Measurements from ENCODE around the gene SIVA1. TPM values are rescaled to one million over a fixed set of nuclear protein-coding genes. Genes with fewer than 3 reads are reported as not detected.

The SIVA1 gene
- total RNA-seq, 6 experiments from 2014 or later: 38.1 to 252 (median 50.6) TPM

- 63% methylated on average over 11 of the region's 16 CpGs for WGBS (ENCODE audit: insufficient coverage, low coverage, low lambda C conversion rate, missing lambda C conversion rate)
- TF ChIP-seq POLR2A (IDR thresholded peaks at IDR 0.05) (no peak), CTCF (IDR thresholded peaks at IDR 0.05) (peak in 1 of 4 donors; percentile 13)
- intact Hi-C loops (cut with DNase I): no loop called here
- peak overlapping the region in 2 of 3 donors; percentile 64 to 67 for H3K27ac ChIP-seq
- peak overlapping the region in 1 of 3 donors; percentile 69 for H3K4me3 ChIP-seq
- peaks cover 0 to 3% (median 0%) of the 10 kb centered on the region in 4 donors for H3K36me3 ChIP-seq
- peaks cover 0 to 69% (median 36%) of the 10 kb centered on the region in 4 donors for H3K4me1 ChIP-seq
- ATAC-seq (no peak), DNase-seq (no peak)
- no peaks in the 10 kb centered on the region for H3K9me3 ChIP-seq
- no peaks in the 10 kb centered on the region for H3K27me3 ChIP-seq
Observed at GRCh38 chr14:104792945-104793702, 40.2 kb downstream of the SIVA1 start.

GRCh38 chr14:104793703-104793959, 40.7 kb downstream of the SIVA1 start:
- intact Hi-C loops (cut with DNase I): no loop called here
- ATAC-seq (no peak), DNase-seq (no peak)
- Histone ChIP-seq H3K36me3 (peaks cover 0 to 3% (median 0%) of the 10 kb centered on the region in 4 donors), H3K9me3 (no peaks in the 10 kb centered on the region), H3K27ac (peak overlapping the region in 2 of 3 donors; percentile 53 to 68), H3K4me1 (peaks cover 0 to 64% (median 33%) of the 10 kb centered on the region in 4 donors), H3K4me3 (peak overlapping the region; percentile 69 to 88 (median 82)), H3K27me3 (no peaks in the 10 kb centered on the region)
- 50% methylated on average over 1 of the region's 2 CpGs for WGBS (ENCODE audit: insufficient coverage, low coverage, low lambda C conversion rate, missing lambda C conversion rate)
- TF ChIP-seq CTCF (IDR thresholded peaks at IDR 0.05) (no peak), POLR2A (IDR thresholded peaks at IDR 0.05) (no peak)

- Histone ChIP-seq H3K4me1 (peaks cover 0 to 60% (median 31%) of the 10 kb centered on the region in 4 donors), H3K9me3 (no peaks in the 10 kb centered on the region), H3K27me3 (no peaks in the 10 kb centered on the region), H3K27ac (peak overlapping the region in 2 of 3 donors; percentile 53 to 68), H3K36me3 (peaks cover 0 to 3% (median 0%) of the 10 kb centered on the region in 4 donors), H3K4me3 (peak overlapping the region; percentile 69 to 88 (median 82))
- TF ChIP-seq CTCF (IDR thresholded peaks at IDR 0.05): no peak
- TF ChIP-seq POLR2A (IDR thresholded peaks at IDR 0.05): no peak
- intact Hi-C loops (cut with DNase I): no loop called here
- DNase-seq: peak in 2 of 3 donors; percentile 70 to 73
- WGBS (ENCODE audit: insufficient coverage, low coverage, low lambda C conversion rate, missing lambda C conversion rate): 3% methylated on average over 7 of the region's 15 CpGs
- peak in 3 of 4 donors; percentile 3 to 40 (median 31) for ATAC-seq
Observed at GRCh38 chr14:104794099-104794498, 41.2 kb downstream of the SIVA1 start.

GRCh38 chr14:104794631-104794992, 41.7 kb downstream of the SIVA1 start:
- ATAC-seq (peak in 3 of 4 donors; percentile 8 to 25 (median 13)), DNase-seq (peak in 1 of 3 donors; percentile 74)
- 0% methylated on average over 8 of the region's 16 CpGs for WGBS (ENCODE audit: insufficient coverage, low coverage, low lambda C conversion rate, missing lambda C conversion rate)

More at GRCh38 chr14:104794631-104794992, 41.7 kb downstream of the SIVA1 start:
- TF ChIP-seq POLR2A (IDR thresholded peaks at IDR 0.05): no peak
- TF ChIP-seq CTCF (IDR thresholded peaks at IDR 0.05): no peak
- Histone ChIP-seq H3K36me3 (peaks cover 0 to 3% (median 0%) of the 10 kb centered on the region in 4 donors), H3K4me3 (peak overlapping the region; percentile 69 to 88 (median 82)), H3K9me3 (no peaks in the 10 kb centered on the region), H3K27ac (peak overlapping the region; percentile 53 to 73 (median 68)), H3K4me1 (peaks cover 0 to 55% (median 28%) of the 10 kb centered on the region in 4 donors), H3K27me3 (no peaks in the 10 kb centered on the region)
- intact Hi-C loops (cut with DNase I): no loop called here

Data from right lobe of liver (tissue), 6 donors.